Astrocyte (in vitro differentiated cells and primary cell): ENCODE measurements around the gene FRMD6.

Experiments used
- CTCF ChIP-seq: IDR thresholded peaks from 2 replicates; pipeline ENCODE4 v1.5.1; 2011; ENCODE audit warnings: low read depth, mild to moderate bottlenecking, inconsistent platforms, low read length, moderate library complexity; ENCODE audit not compliant: insufficient read depth
- EZH2 ChIP-seq: IDR thresholded peaks from 2 replicates; pipeline ENCODE4 v1.6.1; 2012; ENCODE audit warnings: mild to moderate bottlenecking, low read length, inconsistent platforms; ENCODE audit not compliant: insufficient read depth

- TF ChIP-seq CTCF (no peak), EZH2 (no peak)
These were observed 30.7 kb downstream of the FRMD6 start for GRCh38 chr14:51682411-51682810.
